Upper lobe of left lung (tissue), 6 donors: Measurements from ENCODE around the gene CUX1. TPM values are rescaled to one million over a fixed set of nuclear protein-coding genes. Genes with fewer than 3 reads are reported as not detected.

ENCODE experiments used
- ATAC-seq, 2 donors: fragments of 200-7000 bp; cut with Tn5 transposase; one replicate each; pipeline ENCODE4 v1.9.1; 2022; ENCODE audit warnings: mild to moderate bottlenecking in 2 of 2, moderate library complexity in 2 of 2; ENCODE audit not compliant: low FRiP score in 2 of 2
- DNase-seq, 2 donors: peaks; one replicate each; pipeline ENCODE4 v3.0.0-alpha.2; 2019 to 2020
- H3K27ac ChIP-seq, 4 donors: fragments of 200-600 bp; sonication (generic); one replicate each; pipeline ENCODE4 v1.5.1; 2016 to 2019
- H3K27me3 ChIP-seq, 4 donors: fragments of 200-600 bp; sonication (generic); one replicate each; pipeline ENCODE4 v1.5.1; 2017 to 2019
- H3K36me3 ChIP-seq, 4 donors: fragments of 200-600 bp; sonication (generic); one replicate each; pipeline ENCODE4 v1.5.1; 2016 to 2019
- H3K4me1 ChIP-seq, 4 donors: fragments of 200-600 bp; sonication (generic); one replicate each; pipeline ENCODE4 v1.5.1; 2018 to 2019
- H3K4me3 ChIP-seq, 4 donors: fragments of 200-600 bp; sonication (generic); one replicate each; pipeline ENCODE4 v1.5.1; 2017 to 2019; ENCODE audit warnings: mild to moderate bottlenecking in 2 of 4, moderate library complexity in 1 of 4
- H3K9me3 ChIP-seq, 4 donors: fragments of 200-600 bp; sonication (generic); one replicate each; pipeline ENCODE4 v1.5.1; 2018 to 2019
- EP300 ChIP-seq, 4 donors: sonication (generic); formaldehyde crosslinking; IDR thresholded peaks; one replicate each; pipeline ENCODE4 v1.5.1; 2017; ENCODE audit warnings: antibody characterized with exemption in 4 of 4, control low read depth in 2 of 4
- POLR2A ChIP-seq, 4 donors: fragments of 450-650 bp; IDR thresholded peaks; one replicate each; pipeline ENCODE4 v1.5.1; 2016 to 2017; ENCODE audit warnings: antibody characterized with exemption in 4 of 4, mild to moderate bottlenecking in 2 of 4
- POLR2AphosphoS5 ChIP-seq, 2 donors: sonication (generic); formaldehyde crosslinking; IDR thresholded peaks; one replicate each; pipeline ENCODE4 v1.5.1; 2017; ENCODE audit warnings: antibody characterized with exemption in 2 of 2
- WGBS, 2 donors: methylation state at CpG; one replicate each; pipeline ENCODE4 v1.1.5; 2017 to 2018; 5-methylcytosine and 5-hydroxymethylcytosine counted together
- total RNA-seq, 6 donors: library from RNA; depleted of rRNA in 4 of 6; stranded (reverse); fragments of >200 nt in 4 of 6; gene quantifications; one replicate each; pipeline versions ENCODE4 v1.1.0 to v1.2.1, GENCODE V29; 2016 to 2021
- TF ChIP-seq, protein P1 (sequence below), 6 experiments: fragments of 450-650 bp in 4 of 6; fragments of 200-600 bp in 2 of 6; sonication (generic) in 2 of 6; IDR thresholded peaks; one replicate each; pipeline ENCODE4 v1.5.1; 2016 to 2019; ENCODE audit warnings: antibody characterized with exemption in 6 of 6
- donor health status: DM: no; HTN: no; CAD: no; lungs with moderate emphysema.
- donor health status: DM: no; HTN: yes; CAD: no; lungs with severe emphysema.

CUX1 gene
- total RNA-seq, 6 donors from 2014 or later = 106 to 188 (median 115) TPM

DNA sequence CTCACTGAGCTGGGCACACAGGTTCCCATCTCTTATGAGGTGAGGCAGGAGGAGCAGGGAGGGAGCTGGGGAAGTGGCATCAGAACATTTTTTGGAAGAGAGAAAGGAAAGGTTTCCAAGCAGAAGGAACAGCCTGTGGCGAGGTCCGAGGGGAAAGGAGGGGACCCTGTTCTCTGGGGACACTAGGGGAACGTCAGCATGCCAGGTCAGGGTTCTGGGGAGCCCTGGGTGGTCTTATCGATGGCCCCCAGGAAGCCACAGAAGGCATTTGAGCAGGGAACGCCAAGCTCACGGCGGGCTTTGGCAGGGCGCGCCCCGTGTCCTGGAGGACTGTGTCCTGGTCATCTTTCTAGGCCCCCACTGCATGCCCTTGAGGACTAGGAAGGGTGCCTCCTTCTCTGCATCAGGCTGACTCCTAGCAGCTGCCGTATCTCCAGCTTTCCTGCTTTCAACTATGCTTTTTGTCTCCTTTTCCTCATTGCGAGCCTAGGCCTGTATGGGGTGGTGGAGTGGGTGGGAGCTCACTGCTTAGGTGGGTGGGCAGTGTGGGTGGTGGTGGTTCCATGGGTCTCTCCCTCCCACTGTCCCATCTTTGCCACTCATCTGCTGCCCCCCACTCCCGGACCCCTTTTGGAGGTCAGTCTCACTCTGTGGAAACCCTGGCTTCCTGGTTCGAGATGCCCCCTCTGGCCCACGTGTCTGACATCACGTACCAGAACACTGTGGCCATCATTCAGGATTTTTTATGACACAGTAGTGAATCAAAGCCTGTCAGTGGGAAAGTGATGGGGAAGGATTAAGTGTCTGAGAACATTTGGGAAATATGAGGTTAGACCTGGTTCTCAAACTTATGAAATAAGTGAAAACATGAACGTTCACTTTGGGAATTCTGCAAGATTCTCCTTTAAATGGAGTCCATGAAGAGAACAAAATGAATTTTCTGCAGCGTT is 89.1 kb downstream of the CUX1 start:
- peaks cover 0 to 11% (median under 1%) of the 10 kb centered on the region in 4 donors for H3K4me1 ChIP-seq
- no peak overlapping the region for H3K4me3 ChIP-seq
- no peaks in the 10 kb centered on the region for H3K9me3 ChIP-seq
- ATAC-seq (no peak), DNase-seq (no peak)
- H3K27ac ChIP-seq = no peak overlapping the region
- H3K27me3 ChIP-seq = no peaks in the 10 kb centered on the region
- no peak for TF ChIP-seq EP300 (IDR thresholded peaks at IDR 0.05)
- TF ChIP-seq, protein P1, sequence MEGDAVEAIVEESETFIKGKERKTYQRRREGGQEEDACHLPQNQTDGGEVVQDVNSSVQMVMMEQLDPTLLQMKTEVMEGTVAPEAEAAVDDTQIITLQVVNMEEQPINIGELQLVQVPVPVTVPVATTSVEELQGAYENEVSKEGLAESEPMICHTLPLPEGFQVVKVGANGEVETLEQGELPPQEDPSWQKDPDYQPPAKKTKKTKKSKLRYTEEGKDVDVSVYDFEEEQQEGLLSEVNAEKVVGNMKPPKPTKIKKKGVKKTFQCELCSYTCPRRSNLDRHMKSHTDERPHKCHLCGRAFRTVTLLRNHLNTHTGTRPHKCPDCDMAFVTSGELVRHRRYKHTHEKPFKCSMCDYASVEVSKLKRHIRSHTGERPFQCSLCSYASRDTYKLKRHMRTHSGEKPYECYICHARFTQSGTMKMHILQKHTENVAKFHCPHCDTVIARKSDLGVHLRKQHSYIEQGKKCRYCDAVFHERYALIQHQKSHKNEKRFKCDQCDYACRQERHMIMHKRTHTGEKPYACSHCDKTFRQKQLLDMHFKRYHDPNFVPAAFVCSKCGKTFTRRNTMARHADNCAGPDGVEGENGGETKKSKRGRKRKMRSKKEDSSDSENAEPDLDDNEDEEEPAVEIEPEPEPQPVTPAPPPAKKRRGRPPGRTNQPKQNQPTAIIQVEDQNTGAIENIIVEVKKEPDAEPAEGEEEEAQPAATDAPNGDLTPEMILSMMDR (IDR thresholded peaks at IDR 0.05) = no peak
- no peak for TF ChIP-seq POLR2AphosphoS5 (IDR thresholded peaks at IDR 0.05)
- no peak for TF ChIP-seq POLR2A (IDR thresholded peaks at IDR 0.05)
- no peaks in the 10 kb centered on the region for H3K36me3 ChIP-seq
- 93% methylated on average over 17 to 18 of the region's 18 CpGs for WGBS, 2 donors

DNA sequence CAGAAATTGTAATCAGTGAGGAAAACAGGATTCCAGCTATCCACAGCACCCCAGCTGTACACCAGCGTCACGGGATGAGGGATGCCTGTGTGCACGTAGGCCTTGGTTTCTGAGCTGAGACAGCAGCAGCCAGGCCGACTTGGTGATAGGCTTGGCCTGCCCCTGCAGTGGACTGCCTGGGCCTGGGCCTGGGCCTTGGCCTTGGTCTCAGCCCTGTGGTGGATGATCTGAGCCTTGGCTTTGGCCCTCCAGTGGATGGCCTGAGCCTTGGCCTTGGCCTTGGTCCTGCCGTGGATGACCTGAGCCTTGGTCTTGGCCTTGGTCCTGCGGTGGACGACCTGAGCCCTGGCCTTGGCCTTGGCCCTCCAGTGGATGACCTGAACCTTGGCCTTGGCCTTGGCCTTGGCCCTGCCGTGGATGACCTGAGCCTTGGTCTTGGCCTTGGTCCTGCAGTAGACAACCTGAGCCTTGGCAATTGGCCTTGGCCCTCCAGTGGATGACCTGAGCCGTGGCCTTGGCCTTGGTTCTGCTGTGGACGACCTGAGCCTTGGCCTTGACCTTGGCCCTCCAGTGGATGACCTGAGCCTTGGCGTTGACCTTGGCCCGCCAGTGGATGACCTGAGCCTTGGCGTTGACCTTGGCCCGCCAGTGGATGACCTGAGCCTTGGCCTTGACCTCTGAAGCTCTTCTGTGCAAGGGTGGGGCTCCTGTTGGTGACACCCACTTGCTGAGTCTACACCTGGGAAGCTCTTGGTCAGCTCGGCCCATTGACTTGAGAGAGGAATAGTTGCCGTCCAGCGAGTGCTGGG is 93.8 kb downstream of the CUX1 start:
- H3K27ac ChIP-seq = peak overlapping the region; percentile 28 to 71 (median 53)
- peaks cover 20 to 28% (median 24%) of the 10 kb centered on the region in 4 donors for H3K4me1 ChIP-seq
- TF ChIP-seq POLR2A (IDR thresholded peaks at IDR 0.05) = no peak
- TF ChIP-seq POLR2AphosphoS5 (IDR thresholded peaks at IDR 0.05) = no peak
- TF ChIP-seq, protein P1 (IDR thresholded peaks at IDR 0.05) = no peak
- no peak for TF ChIP-seq EP300 (IDR thresholded peaks at IDR 0.05)
- H3K9me3 ChIP-seq = no peaks in the 10 kb centered on the region
- 91 to 92% methylated on average over 6 to 17 of the region's 17 CpGs for WGBS, 2 donors
- peaks cover 0 to 8% (median 3%) of the 10 kb centered on the region in 4 donors for H3K36me3 ChIP-seq
- H3K27me3 ChIP-seq = no peaks in the 10 kb centered on the region
- ATAC-seq = peak; percentile 11 to 57
- H3K4me3 ChIP-seq = no peak overlapping the region
- peak in 1 of 2 donors; percentile 69 for DNase-seq

DNA sequence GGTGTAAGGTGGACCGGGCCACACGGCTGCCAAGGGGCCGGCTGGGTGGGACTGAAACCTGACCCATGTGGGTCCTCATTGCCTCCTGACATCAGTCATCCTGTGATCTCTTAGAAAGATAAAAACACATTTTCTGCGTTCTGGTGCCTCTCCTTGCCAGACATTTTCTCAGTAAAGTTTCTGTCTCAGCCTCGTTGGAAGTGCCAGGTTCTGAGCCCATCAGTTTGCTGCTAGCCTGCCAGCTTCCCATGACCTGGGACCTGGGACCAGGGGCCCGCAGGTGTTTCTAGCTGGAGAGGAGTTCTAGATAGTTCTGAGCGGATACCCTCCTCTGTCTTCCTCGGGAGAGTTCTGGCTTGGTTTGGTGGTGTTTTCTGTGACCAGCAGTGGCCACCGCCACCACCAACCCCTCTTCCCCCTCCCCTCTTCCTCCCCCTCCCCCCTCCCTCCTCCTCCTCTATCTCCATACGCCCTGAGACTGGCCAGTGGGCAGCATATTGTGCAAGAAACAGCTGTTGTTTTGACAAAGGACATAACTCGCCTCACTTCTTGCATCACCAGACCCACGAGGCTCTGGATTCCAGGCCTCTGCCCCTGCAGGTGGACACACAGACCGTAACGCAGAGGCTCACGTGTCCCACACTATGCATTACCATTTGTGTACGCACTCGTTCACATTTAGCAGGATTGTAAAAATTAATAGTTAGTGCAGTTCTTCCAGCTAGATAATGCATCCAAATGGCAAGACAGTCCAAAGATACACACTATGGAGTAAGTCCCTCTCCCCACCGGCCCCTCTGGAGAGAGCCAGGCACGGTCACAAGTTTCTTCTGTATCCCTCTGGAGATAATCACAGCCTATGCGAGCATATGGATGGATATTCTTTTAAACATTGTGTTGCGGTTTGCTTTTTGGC is 94.6 kb downstream of the CUX1 start:
- ATAC-seq = peak in 1 of 2 donors; percentile 55
- H3K36me3 ChIP-seq = peaks cover 0 to 17% (median 11%) of the 10 kb centered on the region in 4 donors
- no peak for TF ChIP-seq POLR2A (IDR thresholded peaks at IDR 0.05)
- TF ChIP-seq POLR2AphosphoS5 (IDR thresholded peaks at IDR 0.05) = peak; percentile 44 to 57
- peaks cover 20 to 28% (median 24%) of the 10 kb centered on the region in 4 donors for H3K4me1 ChIP-seq
- H3K4me3 ChIP-seq = no peak overlapping the region
- H3K27ac ChIP-seq = peak overlapping the region; percentile 28 to 71 (median 53)
- H3K9me3 ChIP-seq = no peaks in the 10 kb centered on the region
- 67% methylated on average over 21 of the region's 21 CpGs for WGBS, 2 donors
- peak in 1 of 2 donors; percentile 37 for DNase-seq
- no peaks in the 10 kb centered on the region for H3K27me3 ChIP-seq

DNA sequence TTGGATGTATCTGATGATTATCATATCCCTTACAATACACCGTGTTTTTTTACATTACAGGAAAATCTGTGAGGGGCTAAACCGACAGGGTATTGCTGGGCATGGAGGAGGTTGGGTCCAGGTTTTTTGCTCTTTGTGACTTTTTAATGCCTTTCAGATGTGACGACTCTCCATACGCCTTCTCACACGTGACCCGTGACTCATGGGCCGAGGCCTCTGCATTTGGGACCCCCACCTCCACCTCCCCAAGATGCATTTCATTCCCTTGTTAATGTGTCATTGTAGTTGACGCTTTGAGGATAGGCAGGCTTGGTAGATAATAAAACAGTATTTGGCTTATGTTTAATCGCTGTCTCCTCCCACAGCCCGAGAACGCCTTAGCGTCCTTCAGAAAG is 95.3 kb downstream of the CUX1 start:
- H3K27me3 ChIP-seq = no peaks in the 10 kb centered on the region
- TF ChIP-seq POLR2A (IDR thresholded peaks at IDR 0.05) = no peak
- TF ChIP-seq POLR2AphosphoS5 (IDR thresholded peaks at IDR 0.05) = no peak
- TF ChIP-seq, protein P1 (IDR thresholded peaks at IDR 0.05) = no peak
- TF ChIP-seq EP300 (IDR thresholded peaks at IDR 0.05) = no peak
- peaks cover 20 to 28% (median 24%) of the 10 kb centered on the region in 4 donors for H3K4me1 ChIP-seq
- H3K9me3 ChIP-seq = no peaks in the 10 kb centered on the region
- WGBS, 2 donors = 88 to 90% methylated on average over 12 of the region's 12 CpGs
- H3K36me3 ChIP-seq = peaks cover 5 to 23% (median 16%) of the 10 kb centered on the region in 4 donors
- DNase-seq (no peak), ATAC-seq (peak in 1 of 2 donors; percentile 20)
- H3K27ac ChIP-seq = peak overlapping the region in 1 of 4 donors; percentile 71
- no peak overlapping the region for H3K4me3 ChIP-seq
